Prostate gland (tissue), 2 donors: ENCODE data around the gene OR52E6. TPM values are rescaled to one million over a fixed set of nuclear protein-coding genes. Genes with fewer than 3 reads are reported as not detected.

Source experiments
- total RNA-seq, 2 donors: library from RNA; depleted of rRNA; stranded (reverse); fragments of >200 nt; gene quantifications; one replicate each; pipeline ENCODE4 v1.1.0, GENCODE V29; 2016

OR52E6 gene
- total RNA-seq, 2 donors from 2014 or later: not detected

Other genes starting within 250 kb of the OR52E6 start
- 1 to 10 TPM; 4.8 to 6.3 TPM for gene TRIM6, start 245.3 kb downstream of the OR52E6 start, total RNA-seq
- 10 to 100 TPM; 10.3 to 15.5 TPM for gene TRIM34, start 216.9 kb downstream of the OR52E6 start, total RNA-seq
- 10 to 100 TPM; 17.4 to 36.9 TPM for gene TRIM5, start 156.8 kb downstream of the OR52E6 start, total RNA-seq
- gene TRIM22, start 152.1 kb downstream of the OR52E6 start, total RNA-seq: 10 to 100 TPM; 32.8 to 47.4 TPM
- not detected for gene OR56B1, start 105.4 kb downstream of the OR52E6 start, total RNA-seq
- gene OR52N4, start 87.7 kb downstream of the OR52E6 start, total RNA-seq: not detected
- gene OR52N5, start 58.5 kb downstream of the OR52E6 start, total RNA-seq: not detected
- gene OR52N1, start 50.6 kb downstream of the OR52E6 start, total RNA-seq: not detected
- gene OR52N2, start 33.0 kb downstream of the OR52E6 start, total RNA-seq: not detected
- gene OR52E8, start 15.8 kb upstream of the OR52E6 start, total RNA-seq: not detected
- not detected for gene OR52E4, start 38.7 kb upstream of the OR52E6 start, total RNA-seq
- not detected for gene OR52E5, start 51.3 kb upstream of the OR52E6 start, total RNA-seq
- gene OR56A3, start 100.4 kb upstream of the OR52E6 start, total RNA-seq: under 1 TPM in 1 of 2 donors, not detected in 1; 0.11 TPM
- not detected for gene OR56A5, start 126.6 kb upstream of the OR52E6 start, total RNA-seq
- not detected for gene OR52L1, start 145.1 kb upstream of the OR52E6 start, total RNA-seq
- not detected for gene OR56A4, start 165.0 kb upstream of the OR52E6 start, total RNA-seq
- not detected for gene OR56A1, start 188.9 kb upstream of the OR52E6 start, total RNA-seq